Activated T-cell treated with anti-CD3 and anti-CD28 coated beads, Interleukin-2, amount 50 U/mL, for 4 hours (primary cell): ENCODE data around the gene RHOU. TPM values are rescaled to one million over a fixed set of nuclear protein-coding genes. Genes with fewer than 3 reads are reported as not detected.

Source experiments
- ATAC-seq, 2 donors: fragments of 200-7000 bp; cut with Tn5 transposase; one replicate each; pipeline ENCODE4 v1.10.0; 2021
- DNase-seq: peaks from one replicate; pipeline ENCODE4 v3.0.0-alpha.2; 2020
- H3K27me3 Mint-ChIP-seq: one replicate; pipeline ENCODE4 v1.8.0; 2021; ENCODE audit warnings: low read depth, mixed read lengths
- H3K36me3 Mint-ChIP-seq: one replicate; pipeline ENCODE4 v1.8.0; 2022; ENCODE audit warnings: mixed read lengths; ENCODE audit not compliant: insufficient read depth
- H3K4me1 Mint-ChIP-seq: one replicate; pipeline ENCODE4 v1.8.0; 2021; ENCODE audit warnings: low read depth, mixed read lengths
- H3K4me3 Mint-ChIP-seq: one replicate; pipeline ENCODE4 v1.8.0; 2021; ENCODE audit warnings: mild to moderate bottlenecking, moderate library complexity, mixed read lengths
- H3K9me3 Mint-ChIP-seq: one replicate; pipeline ENCODE4 v1.8.0; 2021; ENCODE audit warnings: mixed read lengths
- total RNA-seq, 3 donors: library from RNA; stranded (reverse); gene quantifications; one replicate each; pipeline ENCODE4 v1.2.1, GENCODE V29; 2021

Gene RHOU
- total RNA-seq, 3 donors from 2014 or later, result 1.2 to 2.1 (median 1.6) TPM

DNA sequence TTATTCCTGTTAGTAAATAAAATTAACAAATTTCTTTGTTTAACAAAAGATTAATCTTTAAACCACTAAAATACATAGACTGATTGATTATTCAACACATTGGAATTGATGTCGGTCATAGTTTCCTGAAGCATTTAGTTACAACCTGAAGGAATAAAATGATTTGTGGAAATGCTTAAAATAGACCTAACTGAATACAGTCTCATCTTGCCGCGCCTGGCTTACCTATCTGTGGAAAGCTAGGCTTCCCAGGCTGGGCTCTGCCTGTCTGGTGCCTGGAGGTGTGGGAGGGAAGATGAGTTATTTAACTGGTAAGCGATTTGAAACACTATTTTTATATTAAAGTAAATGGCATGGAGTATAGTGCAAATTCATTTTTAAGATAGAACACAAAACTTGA is 10.2 kb downstream of the RHOU start:
- no peaks in the 10 kb centered on the region for H3K27me3 Mint-ChIP-seq
- H3K36me3 Mint-ChIP-seq, result peaks cover 5% of the 10 kb centered on the region
- peaks cover 9% of the 10 kb centered on the region for H3K4me1 Mint-ChIP-seq
- H3K9me3 Mint-ChIP-seq, result no peaks in the 10 kb centered on the region
- no peak for ATAC-seq
- H3K4me3 Mint-ChIP-seq, result no peak overlapping the region
- DNase-seq, result no peak

DNA sequence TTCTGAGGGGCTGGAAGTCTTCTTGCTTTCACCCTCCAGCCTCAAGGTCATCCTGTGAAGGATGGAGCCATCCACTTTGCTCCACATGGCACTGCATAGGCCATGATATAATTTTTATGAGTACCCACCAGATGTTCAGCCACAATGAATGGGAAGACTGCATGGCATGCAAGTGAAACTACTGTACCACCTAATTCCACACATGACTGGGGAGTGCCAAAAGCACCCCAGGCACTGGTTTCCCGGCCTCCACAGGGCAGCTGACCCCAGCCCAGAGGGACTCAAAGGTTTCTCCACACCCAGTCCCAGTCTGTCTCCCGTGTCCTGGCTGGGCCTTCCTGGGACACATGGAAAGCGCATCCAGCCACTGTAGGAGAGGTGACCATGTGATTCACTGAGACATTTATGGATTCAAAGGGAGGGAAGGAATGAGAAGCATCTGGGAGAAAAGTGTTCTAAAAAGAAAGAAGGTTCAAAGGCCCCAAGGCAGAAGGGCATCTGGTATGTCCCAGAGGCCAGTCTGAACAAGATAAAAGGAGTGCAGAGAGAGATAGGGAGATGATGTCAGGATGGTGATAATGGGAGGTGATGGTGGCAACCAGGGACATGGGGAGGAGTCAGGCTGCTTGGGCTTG is 12.1 kb downstream of the RHOU start:
- Mint-ChIP-seq H3K27me3 (no peaks in the 10 kb centered on the region), H3K9me3 (no peaks in the 10 kb centered on the region)

GRCh38 chr1:228748029-228748428 is 12.8 kb downstream of the RHOU start:
- no peak overlapping the region for H3K4me3 Mint-ChIP-seq
- H3K9me3 Mint-ChIP-seq, result no peaks in the 10 kb centered on the region
- peaks cover 2% of the 10 kb centered on the region for H3K36me3 Mint-ChIP-seq
- peaks cover 4% of the 10 kb centered on the region for H3K27me3 Mint-ChIP-seq
- peaks cover 9% of the 10 kb centered on the region for H3K4me1 Mint-ChIP-seq
- DNase-seq, result no peak
- peak in 1 of 2 donors; percentile 20 for ATAC-seq

More for the DNA sequence above, 12.1 kb downstream of the RHOU start:
- Mint-ChIP-seq H3K36me3 (peaks cover 2% of the 10 kb centered on the region), H3K4me3 (no peak overlapping the region), H3K4me1 (peaks cover 9% of the 10 kb centered on the region)
- no peak for DNase-seq
- ATAC-seq, result no peak

- H3K36me3 Mint-ChIP-seq, result peaks cover 2% of the 10 kb centered on the region
- no peak for DNase-seq
- H3K4me3 Mint-ChIP-seq, result no peak overlapping the region
- H3K27me3 Mint-ChIP-seq, result peaks cover 5% of the 10 kb centered on the region
- no peaks in the 10 kb centered on the region for H3K9me3 Mint-ChIP-seq
- ATAC-seq, result peak; percentile 82 to 85
- H3K4me1 Mint-ChIP-seq, result peaks cover 9% of the 10 kb centered on the region
Observed at GRCh38 chr1:228748431-228748830, 13.2 kb downstream of the RHOU start.

- ATAC-seq (no peak), DNase-seq (no peak)
- Mint-ChIP-seq H3K36me3 (no peaks in the 10 kb centered on the region), H3K9me3 (no peaks in the 10 kb centered on the region), H3K27me3 (peaks cover 13% of the 10 kb centered on the region), H3K4me1 (peaks cover 9% of the 10 kb centered on the region), H3K4me3 (no peak overlapping the region)
Observed at GRCh38 chr1:228749765-228750164, 14.5 kb downstream of the RHOU start.

- Mint-ChIP-seq H3K4me1 (peaks cover 9% of the 10 kb centered on the region), H3K36me3 (no peaks in the 10 kb centered on the region), H3K4me3 (no peak overlapping the region), H3K27me3 (peaks cover 23% of the 10 kb centered on the region), H3K9me3 (no peaks in the 10 kb centered on the region)
- no peak for ATAC-seq
- no peak for DNase-seq
Observed at GRCh38 chr1:228750915-228751314, 15.6 kb downstream of the RHOU start.

DNA sequence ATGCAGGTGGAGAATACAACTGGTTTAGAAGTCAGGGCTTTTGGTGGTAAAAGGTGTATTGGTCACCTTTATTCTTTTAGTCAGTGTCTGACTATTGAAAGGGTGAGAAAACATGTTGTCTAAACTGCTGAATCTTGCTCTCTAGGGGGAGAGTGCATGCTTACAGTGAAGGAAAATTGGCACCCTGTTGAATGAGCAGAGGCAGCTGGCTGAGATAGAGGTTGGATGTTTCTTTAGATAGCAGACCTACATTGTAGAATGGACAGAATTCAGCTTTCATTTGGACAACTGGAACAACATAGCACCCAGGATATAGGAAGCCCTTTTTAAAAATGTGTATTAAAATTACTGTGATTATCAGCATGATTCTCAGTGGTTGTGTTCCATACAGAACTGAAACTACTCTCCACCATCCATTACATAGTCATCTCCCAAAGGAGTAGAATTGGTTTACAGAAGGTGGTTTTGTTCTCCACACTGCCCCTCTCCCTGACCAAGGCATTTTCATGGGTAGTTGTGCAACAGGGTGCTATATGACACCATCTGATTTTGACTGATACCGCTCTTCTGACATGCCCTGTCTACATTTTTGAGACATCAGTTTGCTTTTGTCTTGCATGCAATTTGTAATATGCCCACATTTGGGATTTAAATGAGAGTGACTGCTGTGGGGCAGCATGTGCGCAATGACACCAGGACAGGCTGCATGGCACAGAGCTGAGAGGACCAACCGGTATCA is 16.2 kb downstream of the RHOU start:
- Mint-ChIP-seq H3K27me3 (peaks cover 26% of the 10 kb centered on the region), H3K36me3 (no peaks in the 10 kb centered on the region), H3K4me3 (no peak overlapping the region), H3K9me3 (no peaks in the 10 kb centered on the region), H3K4me1 (peaks cover 9% of the 10 kb centered on the region)
- ATAC-seq (no peak), DNase-seq (no peak)

- no peak for DNase-seq
- H3K4me1 Mint-ChIP-seq, result peaks cover 9% of the 10 kb centered on the region
Observed at GRCh38 chr1:228752258-228752657, 17.0 kb downstream of the RHOU start.

GRCh38 chr1:228752675-228753265 is 17.5 kb downstream of the RHOU start:
- Mint-ChIP-seq H3K36me3 (no peaks in the 10 kb centered on the region), H3K27me3 (peaks cover 29% of the 10 kb centered on the region), H3K4me1 (peaks cover 9% of the 10 kb centered on the region), H3K9me3 (peaks cover 5% of the 10 kb centered on the region), H3K4me3 (no peak overlapping the region)
- ATAC-seq (no peak), DNase-seq (no peak)

More at GRCh38 chr1:228752258-228752657, 17.0 kb downstream of the RHOU start:
- Mint-ChIP-seq H3K4me3 (no peak overlapping the region), H3K27me3 (peaks cover 29% of the 10 kb centered on the region), H3K36me3 (no peaks in the 10 kb centered on the region), H3K9me3 (peaks cover 5% of the 10 kb centered on the region)
- no peak for ATAC-seq

GRCh38 chr1:228753287-228753686 is 18.0 kb downstream of the RHOU start:
- Mint-ChIP-seq H3K4me1 (peaks cover 7% of the 10 kb centered on the region), H3K4me3 (no peak overlapping the region), H3K27me3 (peaks cover 29% of the 10 kb centered on the region), H3K36me3 (no peaks in the 10 kb centered on the region), H3K9me3 (peaks cover 5% of the 10 kb centered on the region)
- ATAC-seq (no peak), DNase-seq (no peak)

GRCh38 chr1:228753786-228754360 is 18.6 kb downstream of the RHOU start:
- no peak for DNase-seq
- Mint-ChIP-seq H3K9me3 (peaks cover 5% of the 10 kb centered on the region), H3K4me1 (peaks cover under 1% of the 10 kb centered on the region), H3K4me3 (no peak overlapping the region), H3K36me3 (no peaks in the 10 kb centered on the region), H3K27me3 (peaks cover 29% of the 10 kb centered on the region)
- no peak for ATAC-seq

- Mint-ChIP-seq H3K36me3 (no peaks in the 10 kb centered on the region), H3K27me3 (peaks cover 34% of the 10 kb centered on the region), H3K4me1 (no peaks in the 10 kb centered on the region), H3K9me3 (peaks cover 5% of the 10 kb centered on the region), H3K4me3 (no peak overlapping the region)
- no peak for DNase-seq
- ATAC-seq, result no peak
Observed at GRCh38 chr1:228754646-228755268, 19.5 kb downstream of the RHOU start.

DNA sequence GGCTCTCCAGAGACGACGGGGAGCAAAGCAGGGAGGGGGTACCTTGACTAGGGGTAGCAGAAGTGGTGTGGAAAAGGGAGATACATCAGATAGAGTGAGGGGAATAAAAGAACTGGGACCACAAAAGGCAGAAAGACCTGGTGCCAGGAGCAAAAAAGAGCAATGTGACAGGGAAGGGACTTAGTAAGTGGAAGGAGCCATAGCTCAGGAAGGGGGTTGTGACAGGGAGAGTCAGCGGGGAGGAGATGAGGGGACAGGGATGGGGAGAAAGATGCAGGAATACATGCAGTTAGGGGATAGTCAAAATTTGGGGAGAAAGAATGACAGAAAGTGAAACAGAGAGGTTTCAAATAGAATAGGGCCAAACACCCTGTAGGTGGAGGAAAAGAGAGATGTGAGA is 20.5 kb downstream of the RHOU start:
- H3K27me3 Mint-ChIP-seq, result peaks cover 34% of the 10 kb centered on the region

DNA sequence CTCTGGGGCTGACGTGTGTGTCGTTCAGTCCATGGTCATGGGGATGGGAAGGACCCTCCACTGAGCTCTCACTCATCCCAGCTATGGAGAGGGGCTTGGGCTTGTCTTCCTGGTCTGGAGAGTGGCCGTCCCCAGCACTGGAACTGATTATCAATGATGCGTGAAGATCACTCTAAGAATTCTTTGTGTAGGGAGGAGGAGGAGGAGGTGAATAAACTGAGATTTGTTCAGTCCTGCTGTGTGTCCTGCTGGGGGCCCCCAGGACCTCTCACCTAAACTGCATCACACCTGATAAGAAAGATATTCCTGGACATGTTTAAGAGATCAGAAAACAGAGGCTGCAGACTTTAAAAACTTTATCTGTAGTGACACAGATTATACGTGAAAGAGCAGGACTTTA is 21.2 kb downstream of the RHOU start:
- H3K9me3 Mint-ChIP-seq, result peaks cover 5% of the 10 kb centered on the region
- peaks cover 34% of the 10 kb centered on the region for H3K27me3 Mint-ChIP-seq
- H3K4me3 Mint-ChIP-seq, result no peak overlapping the region
- H3K4me1 Mint-ChIP-seq, result no peaks in the 10 kb centered on the region
- ATAC-seq (no peak), DNase-seq (no peak)
- no peaks in the 10 kb centered on the region for H3K36me3 Mint-ChIP-seq

More for the DNA sequence above, 20.5 kb downstream of the RHOU start:
- DNase-seq (no peak), ATAC-seq (no peak)
- H3K4me3 Mint-ChIP-seq, result no peak overlapping the region
- H3K9me3 Mint-ChIP-seq, result peaks cover 5% of the 10 kb centered on the region
- H3K4me1 Mint-ChIP-seq, result no peaks in the 10 kb centered on the region
- no peaks in the 10 kb centered on the region for H3K36me3 Mint-ChIP-seq
